PFSK-1 (cell line): ENCODE data around the gene FLOT2.

Experiments used
- FOXP2 ChIP-seq: optimal IDR thresholded peaks from 2 replicates; pipeline ENCODE3; 2011; ENCODE audit warnings: borderline replicate concordance, control low read depth, inconsistent platforms; ENCODE audit not compliant: insufficient read depth; ENCODE audit errors: extremely low read length, extremely low read depth
- POLR2AphosphoS5 ChIP-seq: IDR thresholded peaks from 2 replicates; pipeline ENCODE4 v1.6.1; 2012; ENCODE audit warnings: low read depth, mild to moderate bottlenecking, control low read depth, low read length, moderate library complexity
- SIN3A ChIP-seq: IDR thresholded peaks from 2 replicates; pipeline ENCODE4 v1.6.1; 2012; ENCODE audit warnings: mild to moderate bottlenecking, low read length, moderate library complexity, borderline replicate concordance; ENCODE audit not compliant: insufficient read depth
- TAF1 ChIP-seq: IDR thresholded peaks from 2 replicates; pipeline ENCODE4 v1.6.1; 2012; ENCODE audit warnings: low read length, control low read depth, borderline replicate concordance; ENCODE audit not compliant: insufficient read depth
- TF ChIP-seq, protein P1 (sequence below), 2 experiments: IDR thresholded peaks; 2 replicates each; pipeline versions ENCODE4 v1.6.1 to v1.8.0; 2011 to 2012; ENCODE audit warnings: low read depth in 2 of 2, low read length in 2 of 2, control low read depth in 1 of 2, inconsistent platforms in 1 of 2, mild to moderate bottlenecking in 1 of 2, moderate library complexity in 1 of 2; ENCODE audit not compliant: insufficient read depth in 1 of 2

FLOT2 gene

DNA sequence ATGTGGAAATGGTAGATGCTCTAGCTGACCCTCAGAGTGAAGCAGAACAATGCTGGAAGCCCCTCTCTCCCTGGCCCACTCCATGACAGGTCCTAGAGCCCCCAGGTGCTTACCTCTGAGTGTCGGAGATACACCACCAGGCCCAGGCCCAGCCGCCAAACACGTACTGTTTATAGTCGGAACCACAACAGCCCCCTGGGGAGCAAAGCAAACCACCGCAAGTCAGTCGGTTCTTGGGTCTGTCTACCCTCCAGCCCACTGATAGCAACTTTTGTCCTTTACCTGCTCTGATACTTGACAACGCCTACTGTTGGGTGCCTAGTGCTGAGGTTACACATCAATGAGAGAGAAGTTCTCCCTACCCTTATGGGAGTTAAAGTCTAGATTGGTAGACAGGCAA lies 8.7 kb downstream of the FLOT2 start:
- TF ChIP-seq, protein P1, sequence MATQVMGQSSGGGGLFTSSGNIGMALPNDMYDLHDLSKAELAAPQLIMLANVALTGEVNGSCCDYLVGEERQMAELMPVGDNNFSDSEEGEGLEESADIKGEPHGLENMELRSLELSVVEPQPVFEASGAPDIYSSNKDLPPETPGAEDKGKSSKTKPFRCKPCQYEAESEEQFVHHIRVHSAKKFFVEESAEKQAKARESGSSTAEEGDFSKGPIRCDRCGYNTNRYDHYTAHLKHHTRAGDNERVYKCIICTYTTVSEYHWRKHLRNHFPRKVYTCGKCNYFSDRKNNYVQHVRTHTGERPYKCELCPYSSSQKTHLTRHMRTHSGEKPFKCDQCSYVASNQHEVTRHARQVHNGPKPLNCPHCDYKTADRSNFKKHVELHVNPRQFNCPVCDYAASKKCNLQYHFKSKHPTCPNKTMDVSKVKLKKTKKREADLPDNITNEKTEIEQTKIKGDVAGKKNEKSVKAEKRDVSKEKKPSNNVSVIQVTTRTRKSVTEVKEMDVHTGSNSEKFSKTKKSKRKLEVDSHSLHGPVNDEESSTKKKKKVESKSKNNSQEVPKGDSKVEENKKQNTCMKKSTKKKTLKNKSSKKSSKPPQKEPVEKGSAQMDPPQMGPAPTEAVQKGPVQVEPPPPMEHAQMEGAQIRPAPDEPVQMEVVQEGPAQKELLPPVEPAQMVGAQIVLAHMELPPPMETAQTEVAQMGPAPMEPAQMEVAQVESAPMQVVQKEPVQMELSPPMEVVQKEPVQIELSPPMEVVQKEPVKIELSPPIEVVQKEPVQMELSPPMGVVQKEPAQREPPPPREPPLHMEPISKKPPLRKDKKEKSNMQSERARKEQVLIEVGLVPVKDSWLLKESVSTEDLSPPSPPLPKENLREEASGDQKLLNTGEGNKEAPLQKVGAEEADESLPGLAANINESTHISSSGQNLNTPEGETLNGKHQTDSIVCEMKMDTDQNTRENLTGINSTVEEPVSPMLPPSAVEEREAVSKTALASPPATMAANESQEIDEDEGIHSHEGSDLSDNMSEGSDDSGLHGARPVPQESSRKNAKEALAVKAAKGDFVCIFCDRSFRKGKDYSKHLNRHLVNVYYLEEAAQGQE (IDR thresholded peaks at IDR 0.05; ENCODE audit: insufficient read depth in 1 of 2, low read depth in 2 of 2, low read length in 2 of 2) = no peak
- no peak for TF ChIP-seq FOXP2
- no peak for TF ChIP-seq POLR2AphosphoS5
- TF ChIP-seq SIN3A = no peak
- no peak for TF ChIP-seq TAF1

DNA sequence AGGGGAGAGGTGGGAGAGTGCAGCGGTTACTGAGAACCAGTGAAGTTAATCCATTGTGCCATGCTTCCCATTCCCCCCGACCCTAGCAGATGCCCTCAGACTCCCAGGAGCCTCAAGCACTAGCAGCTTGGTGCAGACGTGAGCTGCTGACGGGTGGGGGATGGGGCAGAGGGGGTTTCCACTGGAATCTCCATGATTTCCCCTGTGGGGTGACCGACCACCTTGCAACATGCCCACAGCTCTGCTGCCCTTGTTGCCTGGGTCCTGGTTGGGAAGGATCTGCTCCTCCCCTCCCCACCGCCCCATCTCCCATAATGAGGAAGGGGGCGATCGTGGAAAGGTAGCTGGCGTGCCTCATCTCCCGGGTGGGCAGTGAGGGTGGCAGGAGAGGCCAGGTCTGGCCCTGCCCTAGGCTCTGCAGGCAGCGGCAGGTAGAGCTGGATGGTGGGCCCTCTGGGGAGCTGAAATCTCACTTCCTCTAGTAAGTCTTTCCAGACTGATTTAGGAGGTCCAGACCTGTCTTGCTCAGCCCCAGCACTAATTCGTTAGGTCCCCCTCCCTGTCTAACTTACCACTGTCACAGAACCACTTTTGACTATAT lies 9.6 kb downstream of the FLOT2 start:
- TF ChIP-seq, protein P1 (IDR thresholded peaks at IDR 0.05; ENCODE audit: insufficient read depth in 1 of 2, low read depth in 2 of 2, low read length in 2 of 2) = no peak
- TF ChIP-seq SIN3A (no peak), POLR2AphosphoS5 (no peak), FOXP2 (no peak), TAF1 (no peak)

DNA sequence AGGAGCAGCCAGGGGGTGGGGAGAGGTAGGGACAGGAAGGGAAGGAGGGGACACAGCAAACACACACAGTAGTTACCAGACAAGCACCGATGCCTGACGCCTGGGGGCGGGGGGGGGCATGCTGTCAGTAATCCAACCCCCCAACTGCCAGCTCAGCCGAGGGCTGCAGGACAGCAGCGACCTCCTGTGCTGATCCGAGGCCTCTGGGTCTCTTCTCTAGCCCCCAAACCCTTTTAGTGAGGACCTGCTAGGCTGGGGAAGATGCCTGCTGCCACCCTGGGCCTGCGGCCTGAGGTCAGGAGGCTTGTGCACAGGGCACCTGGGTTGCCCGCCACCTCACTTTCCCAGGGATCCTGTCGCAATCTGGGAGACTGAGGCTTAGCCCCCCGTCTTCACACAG lies 11.6 kb downstream of the FLOT2 start:
- TF ChIP-seq SIN3A (no peak), TAF1 (no peak), FOXP2 (no peak), POLR2AphosphoS5 (no peak)
- TF ChIP-seq, protein P1 (IDR thresholded peaks at IDR 0.05; ENCODE audit: insufficient read depth in 1 of 2, low read depth in 2 of 2, low read length in 2 of 2) = no peak

DNA sequence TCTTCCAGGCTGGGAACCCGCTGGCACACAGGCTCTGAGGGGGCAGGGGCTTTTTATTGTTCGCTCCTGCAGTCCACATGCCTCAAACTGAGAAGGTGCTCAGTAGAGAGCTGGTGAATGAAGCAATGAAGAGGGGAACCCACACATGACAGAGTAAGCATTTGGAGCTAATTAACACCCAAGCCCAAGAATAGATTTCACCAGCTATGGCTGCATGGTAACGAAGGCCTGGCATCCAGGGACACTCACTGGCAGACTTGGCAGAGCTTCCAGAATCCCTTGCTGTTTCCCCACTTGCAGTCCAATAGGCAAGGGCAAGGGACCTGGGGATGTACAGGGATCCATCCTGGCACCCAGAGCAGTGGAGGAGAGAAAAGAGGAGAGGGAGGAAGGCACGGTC lies 12.2 kb downstream of the FLOT2 start:
- TF ChIP-seq FOXP2 = no peak

DNA sequence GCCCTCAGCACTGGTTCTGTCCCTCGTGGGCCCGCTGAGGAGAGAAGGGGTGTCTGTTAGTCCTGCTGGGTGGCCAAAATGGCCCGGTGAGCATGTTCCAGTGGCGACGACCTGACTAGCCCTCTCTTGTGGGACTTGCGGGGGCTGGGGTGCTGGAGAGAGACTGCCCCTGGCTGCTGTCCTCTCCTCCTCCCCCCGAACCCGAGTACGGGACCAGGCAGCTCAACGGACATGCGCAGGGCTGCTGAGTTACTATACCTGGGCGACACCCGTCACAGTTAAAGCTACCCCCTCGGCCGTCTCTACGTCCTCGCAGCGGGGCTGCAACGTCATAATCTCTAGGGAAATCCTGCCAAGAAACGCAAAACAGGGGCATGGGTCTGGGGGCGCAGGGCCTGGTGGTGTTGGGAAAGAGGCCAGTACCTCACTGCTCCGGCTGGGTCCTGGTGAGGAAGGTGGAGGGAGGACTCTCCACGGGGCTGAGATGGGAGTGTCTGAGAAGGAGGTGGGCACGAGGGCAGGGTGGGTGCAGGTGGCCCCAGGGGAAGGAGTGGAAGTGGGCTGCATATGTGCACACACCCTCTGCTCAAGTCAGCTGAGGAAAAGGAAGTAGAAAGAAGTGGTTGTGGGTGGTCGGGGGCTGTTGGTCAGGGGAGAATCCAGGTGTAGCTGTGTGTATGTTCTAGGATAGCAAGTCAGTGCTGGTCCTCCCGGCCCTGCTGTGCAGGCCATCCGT lies 13.4 kb downstream of the FLOT2 start:
- TF ChIP-seq TAF1 (no peak), POLR2AphosphoS5 (no peak; the same call in 1 of the 2 replicates)

DNA sequence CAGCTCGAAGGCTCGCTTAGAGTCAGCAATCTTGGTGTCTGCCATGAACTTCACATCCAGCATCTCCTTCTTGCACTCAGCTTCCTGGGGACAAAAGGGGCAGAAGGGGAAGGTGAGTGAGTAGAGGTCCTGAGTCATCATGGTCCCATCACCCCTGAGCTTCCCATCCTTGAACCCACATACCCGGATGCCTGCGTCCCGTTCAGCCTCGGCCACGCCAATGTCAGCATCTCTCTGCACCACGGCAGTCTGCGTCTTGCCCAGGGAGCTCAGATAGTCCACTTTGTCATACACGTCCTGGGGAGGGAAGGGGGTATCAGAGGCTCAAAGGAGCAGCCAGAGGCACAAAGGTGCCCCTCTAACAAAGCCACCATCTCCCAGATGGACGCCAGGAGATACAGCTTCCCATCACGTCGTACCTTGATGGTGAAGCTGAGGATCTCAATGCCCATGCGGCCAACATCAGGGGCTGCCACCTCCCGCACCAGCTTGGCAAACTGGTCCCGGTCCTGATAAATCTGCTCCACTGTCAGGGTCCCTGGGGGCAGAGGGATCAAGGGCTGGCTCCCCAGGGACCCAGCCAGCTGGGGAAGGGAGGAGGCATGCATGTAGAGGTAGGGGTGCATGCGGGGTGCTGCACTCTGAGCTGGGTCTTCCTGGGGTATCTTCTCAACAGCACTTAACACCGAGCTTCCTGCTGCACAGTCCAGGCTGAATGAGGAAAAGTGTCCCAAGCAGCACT lies 15.2 kb downstream of the FLOT2 start:
- TF ChIP-seq TAF1 (no peak), FOXP2 (no peak), SIN3A (no peak), POLR2AphosphoS5 (no peak)
- TF ChIP-seq, protein P1 (IDR thresholded peaks at IDR 0.05; ENCODE audit: insufficient read depth in 1 of 2, low read depth in 2 of 2, low read length in 2 of 2) = no peak
